CD4-positive, alpha-beta T cell treated with Interleukin-6 for 4 hours (primary cell): ENCODE data around the gene ZDHHC11B.
"Not testable (repeated sequence)": the region's sequence is repeated elsewhere in the genome, so short reads cannot be mapped to it uniquely, and the experiment has no call there.

Experiments
- DNase-seq: peaks from one replicate; pipeline ENCODE4 v3.0.0-alpha.2; 2020; ENCODE audit warnings: mixed read lengths

ZDHHC11B gene, protein sequence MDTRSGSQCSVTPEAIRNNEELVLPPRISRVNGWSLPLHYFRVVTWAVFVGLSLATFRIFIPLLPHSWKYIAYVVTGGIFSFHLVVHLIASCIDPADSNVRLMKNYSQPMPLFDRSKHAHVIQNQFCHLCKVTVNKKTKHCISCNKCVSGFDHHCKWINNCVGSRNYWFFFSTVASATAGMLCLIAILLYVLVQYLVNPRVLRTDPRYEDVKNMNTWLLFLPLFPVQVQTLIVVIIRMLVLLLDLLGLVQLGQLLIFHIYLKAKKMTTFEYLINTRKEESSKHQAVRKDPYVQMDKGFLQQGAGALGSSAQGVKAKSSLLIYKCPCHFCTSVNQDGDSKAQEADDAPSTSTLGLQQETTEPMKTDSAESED

DNA sequence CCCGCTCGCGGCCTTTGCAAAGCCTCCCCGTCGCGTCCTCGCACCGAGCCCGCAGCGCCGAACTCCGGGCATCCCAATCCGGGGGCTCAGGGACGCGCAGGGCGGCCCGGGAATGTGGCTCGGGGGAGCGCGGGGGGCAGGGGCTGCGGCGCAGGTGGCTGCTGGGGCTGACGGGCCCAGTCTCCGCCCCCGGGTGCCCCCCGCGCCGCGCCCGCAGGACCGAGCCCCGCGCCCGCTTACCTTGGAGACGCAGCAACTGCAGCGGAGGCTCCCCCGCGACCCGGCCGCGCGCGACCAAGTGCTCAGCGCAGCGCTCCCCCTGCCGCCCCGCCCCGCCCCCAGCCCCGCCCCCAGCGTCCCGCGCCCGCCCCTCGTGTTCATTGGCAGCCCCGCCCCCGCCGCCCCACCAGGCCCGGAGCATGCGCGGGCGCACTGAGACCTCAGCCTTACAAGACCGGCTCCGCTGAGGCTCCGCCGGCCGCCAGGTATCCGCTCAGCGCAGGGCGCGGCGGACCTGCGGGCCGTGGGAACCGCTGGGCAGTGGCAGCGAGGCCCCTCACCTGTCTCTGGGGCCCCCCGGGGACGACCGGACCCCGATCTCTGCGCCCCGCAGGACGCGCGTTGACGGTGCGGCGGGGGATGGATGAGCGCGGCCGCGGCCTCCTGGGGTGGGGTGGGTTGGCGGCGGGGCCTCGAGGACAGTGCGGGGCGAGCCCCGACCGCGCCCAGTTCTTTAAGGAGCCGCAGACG lies at the start of gene ZDHHC11B:
Gene ZDHHC11B, minus strand, starts transcription at position 302 of the 750 bp plus-strand sequence. CDS start 17,810 bp downstream, outside the sequence.
- DNase-seq: peak; percentile 93

DNA sequence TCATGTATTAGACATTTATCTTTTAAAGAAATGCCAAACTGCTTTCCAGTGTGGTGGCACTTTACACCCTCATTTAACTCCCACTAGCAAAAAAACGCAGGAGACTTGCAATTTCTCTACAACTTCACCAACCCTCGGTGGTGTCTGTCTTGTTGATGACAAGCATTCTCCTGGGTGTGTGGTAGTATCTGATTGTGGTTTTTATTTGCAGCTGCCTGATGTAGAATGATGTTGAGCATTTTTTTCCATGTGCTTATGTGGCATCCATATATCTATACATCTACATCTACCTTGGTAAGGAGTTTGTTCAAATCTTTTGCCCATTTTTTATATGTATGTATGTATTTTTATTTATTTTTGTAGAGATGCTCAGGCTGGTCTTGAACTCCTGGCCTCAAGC lies 49.5 kb upstream of the ZDHHC11B start:
- not testable (repeated sequence) for DNase-seq

DNA sequence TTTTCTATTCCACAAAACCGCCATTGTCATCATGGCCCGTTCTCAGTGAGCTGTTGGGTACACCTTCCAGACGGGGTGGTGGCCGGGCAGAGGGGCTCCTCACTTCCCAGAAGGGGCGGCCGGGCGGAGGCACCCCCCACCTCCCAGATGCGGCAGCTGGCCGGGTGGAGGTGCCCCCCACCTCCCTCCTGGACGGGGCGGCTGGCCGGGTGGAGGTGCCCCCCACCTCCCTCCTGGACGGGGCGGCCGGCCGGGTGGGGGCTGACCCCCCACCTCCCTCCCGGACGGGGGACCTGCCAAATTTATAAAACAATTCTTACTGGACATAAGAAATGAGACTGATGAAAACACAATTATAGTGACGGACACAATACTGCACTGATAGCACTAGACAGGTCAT lies 43.7 kb upstream of the ZDHHC11B start:
- DNase-seq: not testable (repeated sequence)

DNA sequence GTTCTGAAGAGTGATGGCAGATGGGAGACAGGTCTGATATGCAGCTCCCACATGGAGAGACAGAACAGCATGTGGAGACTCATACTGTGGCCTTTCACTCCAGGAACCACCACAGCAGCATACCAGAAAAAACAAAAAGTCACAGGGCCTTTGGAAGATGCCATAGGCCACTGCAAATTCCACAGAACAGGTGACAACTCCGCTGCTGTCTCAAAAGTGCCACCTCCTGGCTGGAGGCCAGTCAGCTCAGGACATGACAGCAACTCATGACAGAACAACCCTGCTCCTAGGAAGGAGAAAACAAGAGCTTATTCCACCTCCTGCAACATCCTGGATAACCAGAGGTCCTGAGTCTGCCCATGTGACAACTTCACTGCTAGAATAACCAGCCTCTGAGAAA lies 41.0 kb upstream of the ZDHHC11B start:
- DNase-seq: peak; percentile 14

DNA sequence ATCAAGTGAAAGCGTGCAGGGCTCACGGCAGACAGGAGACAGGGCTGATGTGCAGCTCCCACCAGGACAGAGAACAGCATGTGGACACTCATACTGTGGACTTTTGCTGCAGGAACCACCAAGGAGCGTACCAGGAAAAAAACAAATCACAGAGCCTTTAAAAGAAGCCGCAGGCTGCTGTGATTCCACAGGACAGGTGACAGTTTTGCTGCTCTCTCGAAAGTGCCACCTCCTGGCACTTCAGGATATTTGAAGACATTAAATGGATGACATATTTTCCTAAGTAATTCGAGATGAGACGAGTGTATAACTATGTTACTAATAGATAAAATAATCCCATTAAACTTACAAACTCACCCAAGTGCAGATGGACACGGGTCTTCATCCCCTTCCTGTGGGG lies 37.0 kb upstream of the ZDHHC11B start:
- DNase-seq: no peak

DNA sequence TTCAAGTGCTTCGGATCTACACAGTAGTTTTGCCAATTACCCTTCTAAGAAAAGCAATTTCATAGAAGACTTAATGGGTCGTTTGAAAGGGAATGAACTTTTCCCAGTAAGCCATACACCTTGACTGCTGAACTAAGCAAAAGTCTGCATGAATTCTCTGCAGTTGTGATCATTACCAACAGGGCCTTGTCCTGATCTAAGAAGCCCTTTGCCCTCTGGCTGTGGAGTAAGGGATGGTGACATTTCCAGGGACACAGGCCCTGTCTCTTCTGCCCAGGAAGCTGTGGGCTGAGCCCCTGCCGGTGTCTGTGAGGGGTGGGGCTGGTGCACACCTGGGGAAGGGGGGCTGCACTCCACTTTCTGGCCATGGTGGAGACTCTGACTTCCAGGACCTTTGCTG lies 35.7 kb upstream of the ZDHHC11B start:
- DNase-seq: no peak

DNA sequence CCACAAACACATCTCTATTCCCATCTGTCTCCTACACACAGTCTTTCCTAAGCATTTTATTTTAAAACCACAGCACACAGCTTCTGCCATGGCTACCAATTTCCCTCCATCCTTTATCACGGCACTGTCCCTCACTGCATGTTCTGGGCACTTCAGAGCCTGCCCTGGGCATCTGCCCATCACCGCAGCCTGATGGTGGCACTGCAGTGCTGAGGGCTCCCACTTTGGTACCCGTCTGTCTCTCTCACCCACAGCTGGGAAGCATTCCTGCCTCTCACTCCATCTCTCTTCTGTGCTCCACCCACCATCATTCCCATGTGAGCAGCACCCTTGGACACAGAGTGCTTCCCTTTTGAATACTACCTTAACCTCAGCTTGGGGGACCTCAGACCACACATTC lies 34.5 kb upstream of the ZDHHC11B start:
- DNase-seq: no peak

DNA sequence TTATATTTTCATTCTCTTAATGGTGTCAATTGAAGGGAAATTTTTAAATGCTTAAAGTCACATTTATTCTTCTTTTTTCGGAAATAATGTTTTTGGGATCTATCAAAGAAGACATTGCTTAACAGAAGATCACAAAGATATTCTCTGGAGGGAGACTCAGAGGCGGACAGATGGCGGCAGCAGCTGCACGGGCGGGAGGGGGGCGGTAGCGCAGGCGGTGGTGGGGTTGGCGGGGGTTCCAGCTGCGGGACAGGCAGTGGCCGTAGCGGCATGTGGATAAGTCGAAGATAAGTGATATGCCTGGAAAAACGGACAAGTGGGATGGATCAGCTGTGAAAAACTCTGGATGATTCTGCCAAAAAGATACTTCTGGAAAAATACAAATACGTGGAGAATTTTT lies 31.6 kb upstream of the ZDHHC11B start:
- no peak for DNase-seq

DNA sequence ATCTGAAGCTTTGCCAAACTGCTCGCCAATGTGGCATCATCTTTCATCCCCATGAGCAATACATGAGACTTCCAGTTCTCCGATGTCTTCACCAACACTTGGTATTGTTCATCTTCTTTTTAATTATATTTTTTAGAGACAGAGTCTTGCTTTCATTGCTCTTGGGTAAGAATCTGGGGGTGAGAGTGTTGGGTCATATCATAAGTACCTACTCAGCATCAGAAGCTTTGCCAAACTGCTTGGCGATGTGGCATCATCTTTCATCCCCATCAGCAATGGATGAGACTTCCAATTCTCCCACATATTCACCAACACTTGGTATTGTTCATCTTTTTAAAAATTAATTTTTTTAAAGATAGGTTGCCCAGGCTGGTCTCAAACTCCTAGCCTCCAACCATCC lies 30.9 kb upstream of the ZDHHC11B start:
- no peak for DNase-seq

DNA sequence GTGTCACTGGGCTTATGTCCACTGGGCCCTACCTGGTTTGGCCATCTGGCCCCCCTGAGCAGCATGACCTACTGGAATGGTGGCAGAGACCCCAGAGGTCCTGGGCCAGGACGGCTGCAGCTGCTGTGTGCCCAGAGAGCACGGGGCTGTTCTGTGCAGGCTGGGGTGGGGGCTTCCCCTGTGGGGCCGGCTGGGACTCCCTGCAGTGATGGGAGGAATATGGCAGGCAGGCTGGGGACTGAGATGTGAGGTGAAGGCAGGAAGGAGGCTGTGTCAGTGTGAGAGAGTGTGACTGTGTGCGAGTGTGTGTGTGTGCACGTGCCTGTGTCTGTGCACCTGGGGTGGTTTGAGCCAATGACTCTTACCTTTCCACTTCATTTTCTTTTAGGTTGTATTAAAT lies 29.0 kb upstream of the ZDHHC11B start:
- not testable (repeated sequence) for DNase-seq

DNA sequence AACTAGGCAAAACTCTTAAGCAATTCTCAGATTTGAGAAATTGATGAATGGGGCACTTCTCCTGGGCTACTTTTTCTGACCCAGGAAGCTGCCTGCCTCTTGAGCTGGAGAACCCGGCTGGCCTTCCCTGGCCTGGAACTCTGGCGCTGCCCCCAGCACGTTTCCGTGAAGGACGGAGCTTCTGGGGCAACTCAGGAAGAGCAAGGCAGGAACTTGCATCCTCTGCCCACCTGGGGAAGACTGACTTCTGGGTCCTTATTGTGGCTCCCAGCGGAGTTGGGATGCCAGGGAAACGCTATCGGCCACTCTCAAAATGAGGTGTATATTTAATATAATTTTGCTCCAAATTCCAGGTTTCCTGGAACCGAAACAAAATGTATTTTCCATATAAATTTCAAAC lies 26.9 kb upstream of the ZDHHC11B start:
- not testable (repeated sequence) for DNase-seq

DNA sequence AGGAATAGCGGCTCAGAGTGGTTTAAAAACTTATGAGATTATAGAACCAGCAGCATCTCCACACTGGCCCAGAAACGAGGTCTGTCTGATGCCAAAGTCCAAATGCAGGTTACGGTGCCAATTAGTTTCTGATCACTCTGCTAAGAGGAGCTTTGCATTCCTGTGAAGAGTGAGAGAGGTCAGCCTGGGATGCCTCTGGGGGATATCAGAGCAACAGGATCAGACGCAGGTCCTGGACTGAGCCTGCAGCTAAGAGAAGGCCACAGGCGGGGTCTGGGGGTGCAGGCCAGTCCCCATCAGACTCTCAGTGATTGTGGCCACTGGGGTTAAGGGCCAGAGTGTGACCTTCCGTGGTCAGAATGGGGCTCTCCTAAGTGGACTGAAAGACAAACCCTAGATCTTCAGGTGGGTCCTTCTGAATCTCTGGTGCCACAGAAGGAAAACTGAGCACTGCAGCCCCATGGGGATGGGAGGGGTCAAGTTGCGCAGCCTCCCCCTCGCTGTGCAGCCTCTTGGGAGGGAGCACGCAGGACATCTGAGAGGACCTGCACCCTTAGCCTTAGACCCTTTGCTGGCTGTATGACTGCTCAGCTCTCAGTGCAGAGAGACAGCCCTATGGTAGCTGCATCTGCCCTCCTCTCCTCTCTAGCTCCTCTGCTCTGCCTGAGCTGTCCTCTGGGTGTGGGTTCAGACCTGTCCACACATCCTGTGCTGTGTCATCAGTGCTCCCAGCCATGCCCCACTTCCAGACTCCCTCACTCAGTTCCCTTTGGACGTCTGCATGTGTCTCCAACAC lies 23.4 kb upstream of the ZDHHC11B start:
- DNase-seq: not testable (repeated sequence)

DNA sequence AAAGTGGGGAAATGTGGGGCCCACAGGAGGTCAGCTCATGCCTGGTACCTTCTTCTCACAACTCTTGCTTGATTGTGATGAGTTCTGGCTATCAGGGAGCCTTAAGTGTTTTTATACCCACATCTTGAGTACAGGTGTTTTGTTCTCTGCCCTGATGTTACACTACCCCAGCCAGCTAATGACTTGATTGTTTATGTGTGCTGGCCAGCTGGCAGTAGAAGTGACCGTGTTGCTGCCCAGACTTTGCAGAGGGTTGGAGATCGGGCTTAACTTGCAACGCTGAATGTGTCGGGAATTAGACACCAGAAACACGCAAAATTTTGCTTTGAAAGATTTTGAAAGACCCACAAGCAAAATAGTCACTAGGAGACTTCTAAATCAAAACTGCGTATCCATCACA lies 16.9 kb upstream of the ZDHHC11B start:
- DNase-seq: no peak

DNA sequence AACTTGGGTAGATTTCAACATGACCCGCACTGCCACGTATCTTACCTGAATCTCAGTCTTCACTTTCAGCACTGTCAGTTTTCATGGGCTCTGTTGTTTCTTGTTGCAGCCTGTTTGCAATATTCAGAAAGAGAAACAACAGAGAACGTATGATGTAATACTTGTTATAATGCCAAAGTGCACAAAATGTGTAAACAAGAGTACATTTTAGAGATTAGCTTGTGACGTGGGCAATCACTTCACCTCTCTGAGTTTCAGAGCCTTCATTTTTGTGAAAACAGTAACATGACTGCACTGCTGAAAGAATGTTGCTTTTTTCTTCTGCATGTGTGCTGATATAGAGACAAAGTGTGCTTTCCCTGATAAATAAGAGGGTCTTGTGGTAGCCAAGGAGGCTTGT lies 16.5 kb upstream of the ZDHHC11B start:
- not testable (repeated sequence) for DNase-seq

DNA sequence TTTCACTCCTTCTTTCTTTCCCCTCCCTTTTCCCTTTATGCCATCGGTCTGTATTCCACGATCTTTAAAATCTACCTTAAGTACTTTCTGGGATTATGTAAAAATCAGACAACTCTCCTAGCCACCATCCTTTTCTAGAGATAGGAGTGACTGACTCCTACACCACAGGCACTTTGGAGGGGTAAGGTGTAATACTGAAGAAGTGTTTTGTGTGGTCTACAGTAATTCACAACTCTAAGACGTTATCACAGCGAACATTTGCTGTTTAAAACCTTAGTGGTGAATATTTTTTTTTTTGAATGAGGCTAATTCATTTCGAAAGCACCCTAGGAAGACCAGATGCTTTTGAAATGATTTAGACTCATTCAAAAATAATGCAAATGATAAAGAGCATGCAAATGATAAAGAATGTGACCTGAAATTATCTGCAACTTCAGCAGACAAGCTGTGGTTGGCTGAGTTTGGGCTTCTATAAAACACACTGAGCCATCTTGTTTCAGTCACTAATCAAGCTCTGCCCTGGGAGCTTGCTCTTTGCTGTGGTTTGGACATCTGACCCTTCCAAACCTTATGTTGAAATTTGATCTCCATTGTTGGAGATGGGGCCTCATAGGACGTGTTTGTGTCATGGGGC lies 14.1 kb upstream of the ZDHHC11B start:
- not testable (repeated sequence) for DNase-seq

DNA sequence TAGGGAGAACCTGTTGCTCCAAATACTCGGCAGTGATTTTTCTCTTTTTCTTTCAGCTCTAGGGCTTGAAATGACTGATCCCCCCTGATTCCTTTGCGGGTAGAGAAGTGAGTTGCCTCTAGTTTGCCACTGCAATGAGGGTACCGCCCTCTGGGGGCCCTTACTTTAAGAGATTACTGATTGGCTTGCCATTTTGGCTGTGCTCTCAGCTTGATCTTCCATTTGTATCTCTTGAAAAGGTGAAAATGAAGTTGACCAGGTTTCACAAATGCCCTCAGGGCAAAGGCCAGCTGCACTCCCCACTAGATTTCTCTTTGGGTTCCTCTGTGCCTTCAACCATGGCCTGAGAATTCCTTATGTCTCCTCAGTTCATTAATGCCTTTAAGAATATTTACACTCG lies 13.5 kb upstream of the ZDHHC11B start:
- not testable (repeated sequence) for DNase-seq

DNA sequence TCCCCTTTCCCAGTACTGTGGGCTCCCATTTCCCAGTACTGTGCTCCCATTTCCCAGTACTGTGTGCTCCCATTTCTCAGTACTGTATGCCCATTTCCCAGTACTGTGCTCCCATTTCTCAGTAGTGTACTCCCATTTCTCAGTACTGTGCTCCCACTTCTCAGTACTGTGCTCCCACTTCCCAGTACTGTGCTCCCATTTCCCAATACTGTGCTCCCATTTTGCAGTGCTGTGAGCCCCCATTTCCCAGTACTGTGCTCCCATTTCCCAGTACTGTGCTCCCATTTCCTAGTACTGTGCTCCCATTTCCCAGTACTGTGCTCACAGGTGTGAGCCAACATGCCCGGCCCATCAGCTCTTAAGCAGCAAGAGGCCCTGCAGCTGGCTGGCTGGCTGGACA lies 11.3 kb upstream of the ZDHHC11B start:
- DNase-seq: not testable (repeated sequence)

DNA sequence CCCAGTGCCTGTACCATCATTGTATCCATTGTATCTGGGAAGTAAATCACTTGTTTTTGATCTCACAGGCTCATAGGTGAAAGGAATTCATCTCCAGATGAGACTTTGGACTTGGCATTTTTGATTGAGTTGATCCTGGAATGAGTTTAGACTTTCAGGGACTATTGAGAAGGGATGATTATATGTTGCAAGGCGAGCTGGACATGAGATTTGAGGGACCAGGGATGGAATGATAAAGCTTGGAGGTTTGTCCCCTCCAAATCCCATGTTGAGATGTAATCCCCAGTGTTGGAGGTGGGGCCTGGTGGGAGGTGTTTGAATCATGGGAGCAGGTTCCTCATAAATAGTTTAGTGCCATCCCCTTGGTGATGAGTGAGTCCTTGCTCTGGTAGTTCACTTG lies 10.4 kb upstream of the ZDHHC11B start:
- DNase-seq: not testable (repeated sequence)

DNA sequence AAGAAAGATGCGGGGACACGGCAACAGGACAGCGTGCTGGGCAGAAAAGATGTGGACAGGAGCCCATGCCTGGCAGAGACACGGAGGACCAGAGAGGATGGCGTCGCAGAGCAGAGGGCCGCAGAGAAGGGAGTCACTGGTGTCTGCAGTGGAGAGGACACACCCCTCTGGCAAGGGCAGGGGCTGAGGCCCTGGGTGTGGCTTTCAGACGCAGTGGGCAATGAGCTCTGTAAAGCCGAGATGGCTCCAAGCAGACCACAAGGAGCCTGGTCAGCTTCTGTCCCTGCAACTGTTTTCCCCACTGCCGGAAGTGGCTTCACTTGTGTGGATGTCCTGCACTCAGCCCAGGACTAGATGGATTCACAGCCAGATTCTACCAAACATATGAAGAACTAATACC lies 4.2 kb upstream of the ZDHHC11B start:
- DNase-seq: not testable (repeated sequence)

DNA sequence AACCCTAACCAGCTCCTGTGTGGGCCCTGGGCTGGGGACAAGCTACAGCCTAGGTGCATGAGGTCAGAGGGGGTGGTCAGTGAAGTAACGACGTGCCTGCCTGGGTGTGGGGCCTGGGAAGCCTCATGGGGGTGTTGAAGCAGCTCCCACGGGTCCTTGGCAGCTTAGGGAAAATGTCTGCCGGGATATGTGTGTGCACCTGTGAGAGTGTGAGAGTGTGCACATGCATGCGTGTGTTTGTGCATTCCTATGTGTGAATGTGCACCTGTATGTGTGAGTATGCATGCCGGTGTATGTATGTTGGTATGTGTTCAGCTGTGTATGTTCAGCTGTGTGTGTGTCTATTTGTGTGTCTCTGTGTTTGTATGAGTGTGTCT lies 3.3 kb upstream of the ZDHHC11B start:
- DNase-seq: not testable (repeated sequence)

DNA sequence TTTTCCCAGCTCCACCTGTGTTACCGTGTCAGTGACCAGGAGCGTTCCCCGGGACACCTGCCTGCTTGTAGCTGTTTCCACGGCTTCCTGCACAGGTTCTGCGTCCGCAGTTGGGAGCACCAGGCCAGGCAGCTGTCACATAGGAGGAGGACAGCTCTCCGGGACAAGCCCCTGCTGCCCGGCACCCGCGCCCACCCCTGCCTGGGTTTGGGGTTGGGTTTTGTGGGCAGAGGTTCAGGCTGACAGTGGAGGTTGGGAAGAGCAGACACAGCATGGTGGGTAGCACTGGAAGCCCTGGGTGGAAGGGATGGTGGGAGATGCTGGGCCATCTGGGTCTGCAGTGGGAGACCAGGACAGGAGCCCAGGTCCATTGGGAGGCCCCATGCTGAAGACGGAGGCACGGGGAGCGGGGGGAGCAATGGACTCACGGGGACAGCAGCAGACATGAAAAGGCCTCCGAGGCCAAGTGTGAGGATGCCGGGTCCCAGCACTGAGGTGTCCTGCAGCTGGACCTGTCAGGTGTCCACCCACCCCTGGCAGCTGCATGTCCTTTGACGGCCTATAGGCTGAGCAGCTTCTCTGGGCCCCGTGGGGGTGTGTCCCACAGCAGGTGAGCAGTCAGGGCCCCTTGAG lies 2.8 kb upstream of the ZDHHC11B start:
- not testable (repeated sequence) for DNase-seq

DNA sequence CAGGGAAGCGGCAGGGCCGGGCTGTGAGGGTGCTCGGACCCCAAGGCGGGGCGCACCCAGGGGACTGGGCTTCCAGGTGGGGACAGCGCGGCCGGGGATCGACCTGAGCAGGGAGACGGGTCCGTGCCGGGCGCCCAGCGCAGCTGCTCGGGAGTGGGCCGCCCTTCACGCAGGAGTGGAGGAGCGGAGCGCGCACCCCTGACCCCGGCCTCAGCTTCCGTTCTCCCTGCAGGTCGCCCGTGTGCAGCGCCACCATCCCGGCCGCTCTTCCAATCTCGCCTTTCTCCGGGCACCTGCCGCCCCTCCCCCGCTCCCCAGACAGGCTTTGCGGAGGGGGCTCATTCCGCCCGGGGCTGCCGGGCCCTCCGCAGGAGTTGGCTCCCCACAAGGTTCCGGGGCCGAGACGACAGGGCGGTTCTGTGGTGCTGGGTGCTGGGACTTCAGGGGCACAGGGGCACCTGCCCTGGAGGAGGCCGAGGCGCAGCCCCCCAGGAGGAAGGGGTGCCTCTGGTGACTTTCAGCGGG lies 714 bp upstream of the ZDHHC11B start:
- DNase-seq: peak; percentile 12
